RWPE1 (cell line): ENCODE data around the gene MRPL27.

Source experiments
- CTCF ChIA-PET: fragments of 350-600 bp; sonication (Branson Sonifier 250); formaldehyde crosslinking; extraction: SDS; loops from one replicate; lab custom pipeline; 2021; lab: Yijun Ruan, JAX
- POLR2A ChIA-PET: fragments of 400-600 bp; formaldehyde crosslinking; extraction: SDS; loops from one replicate; lab custom pipeline; 2020; ENCODE audit warnings: antibody characterized with exemption; ENCODE audit not compliant: low non-redundant PET; lab: Yijun Ruan, JAX
- DNase-seq: peaks from one replicate; pipeline ENCODE4 v3.0.0; 2012; ENCODE audit warnings: low spot score
- H3K27ac ChIP-seq: fragments of 450-650 bp; 2 replicates; pipeline ENCODE4 v1.5.1; 2017
- TF ChIP-seq, protein P1 (sequence below): fragments of 450-650 bp; conservative IDR thresholded peaks from 2 replicates; pipeline ENCODE4 v1.5.1; 2017; ENCODE audit warnings: low read depth, mild to moderate bottlenecking

Gene MRPL27

DNA sequence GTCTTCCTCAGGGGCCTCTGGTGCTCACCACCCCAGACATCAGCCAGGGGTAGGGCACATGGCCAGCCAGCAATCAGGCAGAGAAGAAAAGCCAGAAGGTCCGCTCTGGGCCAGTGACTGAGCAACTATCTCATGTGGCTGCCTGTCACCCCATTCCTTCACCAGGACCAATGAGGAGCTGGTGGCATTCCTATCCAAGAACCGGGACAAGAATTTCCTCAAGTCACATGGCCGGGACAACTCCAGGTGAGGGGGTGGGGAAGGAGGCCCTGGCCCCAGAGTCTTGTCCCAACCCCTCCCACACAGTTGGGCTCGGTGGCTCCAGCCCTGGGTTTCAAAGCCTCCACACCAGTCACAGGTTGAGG, 17.7 kb downstream of the MRPL27 start:
- TF ChIP-seq, protein P1, sequence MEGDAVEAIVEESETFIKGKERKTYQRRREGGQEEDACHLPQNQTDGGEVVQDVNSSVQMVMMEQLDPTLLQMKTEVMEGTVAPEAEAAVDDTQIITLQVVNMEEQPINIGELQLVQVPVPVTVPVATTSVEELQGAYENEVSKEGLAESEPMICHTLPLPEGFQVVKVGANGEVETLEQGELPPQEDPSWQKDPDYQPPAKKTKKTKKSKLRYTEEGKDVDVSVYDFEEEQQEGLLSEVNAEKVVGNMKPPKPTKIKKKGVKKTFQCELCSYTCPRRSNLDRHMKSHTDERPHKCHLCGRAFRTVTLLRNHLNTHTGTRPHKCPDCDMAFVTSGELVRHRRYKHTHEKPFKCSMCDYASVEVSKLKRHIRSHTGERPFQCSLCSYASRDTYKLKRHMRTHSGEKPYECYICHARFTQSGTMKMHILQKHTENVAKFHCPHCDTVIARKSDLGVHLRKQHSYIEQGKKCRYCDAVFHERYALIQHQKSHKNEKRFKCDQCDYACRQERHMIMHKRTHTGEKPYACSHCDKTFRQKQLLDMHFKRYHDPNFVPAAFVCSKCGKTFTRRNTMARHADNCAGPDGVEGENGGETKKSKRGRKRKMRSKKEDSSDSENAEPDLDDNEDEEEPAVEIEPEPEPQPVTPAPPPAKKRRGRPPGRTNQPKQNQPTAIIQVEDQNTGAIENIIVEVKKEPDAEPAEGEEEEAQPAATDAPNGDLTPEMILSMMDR = no peak
- peak overlapping the region; percentile 28 for H3K27ac ChIP-seq
- POLR2A ChIA-PET = no interaction called here
- no peak for DNase-seq
- CTCF ChIA-PET = no interaction called here

DNA sequence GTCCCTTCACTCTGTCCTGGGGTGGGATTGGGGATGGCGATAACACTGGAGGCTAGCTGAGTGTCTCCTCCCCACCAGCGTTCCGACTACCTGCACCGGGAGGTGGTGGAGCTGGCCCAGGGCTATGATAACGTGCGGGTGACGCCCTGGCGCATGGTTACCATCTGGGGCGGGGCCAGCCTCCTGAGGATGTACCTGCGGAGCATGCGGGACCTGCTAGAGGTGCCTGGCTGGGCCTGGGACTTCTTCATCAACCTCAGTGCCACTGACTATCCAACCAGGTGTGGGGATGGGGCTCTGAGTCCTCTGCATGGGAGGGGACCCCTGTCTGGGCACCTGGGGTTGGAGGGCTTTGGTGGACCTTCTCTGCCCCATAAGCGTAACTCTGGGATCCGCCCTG, 18.2 kb downstream of the MRPL27 start:
- ChIA-PET CTCF (no interaction called here), POLR2A (no interaction called here)
- TF ChIP-seq, protein P1 = no peak
- DNase-seq = no peak
- peak overlapping the region; percentile 28; the same call in 1 of the 2 replicates for H3K27ac ChIP-seq

DNA sequence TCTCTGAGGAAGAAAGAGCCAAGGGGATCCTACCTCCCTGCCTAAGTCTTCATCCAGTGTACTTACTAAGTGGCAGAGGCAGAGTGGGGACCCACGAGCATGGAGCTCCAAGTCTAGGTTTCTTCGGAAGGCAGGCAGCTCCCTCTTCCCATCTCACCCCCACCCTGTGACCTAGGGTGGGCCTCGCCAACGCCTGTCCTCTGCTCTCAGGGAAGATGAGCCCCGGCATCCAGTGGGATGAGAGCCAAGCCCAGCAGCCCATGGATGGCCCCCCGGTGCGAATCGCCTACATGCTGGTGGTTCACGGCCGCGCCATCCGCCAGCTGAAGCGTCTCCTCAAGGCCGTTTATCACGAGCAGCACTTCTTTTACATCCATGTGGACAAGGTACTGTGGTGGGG, 18.8 kb downstream of the MRPL27 start:
- TF ChIP-seq, protein P1 = no peak
- H3K27ac ChIP-seq = no peak overlapping the region
- ChIA-PET POLR2A (no interaction called here), CTCF (no interaction called here)
- no peak for DNase-seq

DNA sequence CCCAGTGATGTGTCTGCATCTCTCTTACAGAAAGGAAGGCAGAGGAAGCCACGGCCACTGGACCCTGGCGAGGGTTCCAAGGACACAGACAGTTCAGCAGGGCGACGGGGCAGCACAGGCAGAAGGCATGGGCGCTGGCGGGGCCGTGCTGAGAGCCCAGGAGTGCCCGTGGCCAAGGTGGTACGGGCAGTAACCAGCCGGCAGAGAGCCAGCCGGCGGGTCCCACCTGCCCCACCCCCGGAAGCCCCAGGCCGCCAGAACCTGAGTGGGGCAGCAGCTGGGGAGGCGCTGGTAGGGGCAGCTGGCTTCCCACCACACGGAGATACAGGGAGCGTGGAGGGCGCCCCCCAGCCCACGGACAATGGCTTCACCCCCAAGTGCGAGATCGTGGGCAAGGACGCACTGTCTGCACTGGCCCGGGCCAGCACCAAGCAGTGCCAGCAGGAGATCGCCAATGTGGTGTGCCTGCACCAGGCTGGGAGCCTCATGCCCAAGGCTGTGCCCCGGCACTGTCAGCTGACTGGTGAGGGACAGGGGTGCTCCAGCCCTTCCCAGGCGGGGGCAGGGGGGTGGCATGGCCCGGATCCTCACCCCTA, 19.3 kb downstream of the MRPL27 start:
- no peak for DNase-seq
- ChIA-PET CTCF (no interaction called here), POLR2A (no interaction called here)
- peak overlapping the region; percentile 41; the same call in 1 of the 2 replicates for H3K27ac ChIP-seq
- TF ChIP-seq, protein P1 = no peak

DNA sequence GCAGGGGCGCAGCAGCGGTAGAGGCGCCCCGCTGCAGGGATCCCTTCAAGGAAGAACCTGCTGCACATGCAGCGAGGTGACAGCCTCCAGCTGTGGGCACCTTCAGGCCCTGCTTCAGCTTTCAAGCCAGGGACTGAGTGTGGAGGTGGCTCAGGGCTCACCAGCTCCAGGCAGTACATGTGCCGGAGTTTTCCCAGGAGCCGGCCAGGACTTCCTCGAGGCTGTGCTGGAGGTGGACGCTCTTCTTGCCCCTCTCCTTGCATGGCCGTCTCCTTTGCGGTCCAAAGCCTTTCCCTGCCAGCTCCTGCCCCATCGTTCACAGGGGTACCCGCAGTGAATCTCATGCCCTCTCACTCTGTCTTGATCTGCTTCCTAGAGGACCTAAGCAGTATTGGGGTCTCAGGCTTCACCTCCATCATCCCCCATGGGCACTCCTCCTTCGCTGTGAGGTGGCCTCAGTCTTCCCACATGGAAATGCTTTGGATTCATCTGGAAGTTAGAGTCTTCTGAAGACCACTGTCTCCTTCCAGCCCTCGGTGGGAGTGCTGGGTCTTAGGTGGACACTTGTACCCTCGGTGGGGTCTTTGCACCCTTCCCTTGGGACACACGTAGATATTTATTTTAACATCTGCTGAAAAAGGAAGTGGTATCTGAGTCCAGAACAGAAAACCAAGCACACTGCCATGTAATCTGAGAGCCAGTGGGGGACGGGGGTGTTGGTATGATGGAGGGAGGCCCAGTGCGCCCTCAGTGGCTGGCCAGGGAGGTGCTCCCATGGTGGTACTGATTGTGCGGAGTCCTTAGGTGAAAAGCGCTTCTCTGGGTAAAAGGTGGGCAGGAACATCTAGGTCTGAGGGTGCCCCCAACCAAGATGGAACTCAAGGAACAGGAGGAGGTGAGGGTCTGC, 20.0 kb downstream of the MRPL27 start:
- POLR2A ChIA-PET = no interaction called here
- TF ChIP-seq, protein P1 = no peak
- no peak for DNase-seq
- CTCF ChIA-PET = interaction anchor here (0.5 to 0.8 kb wide), 2 partner anchors 125 to 165 kb away, joined by 3 read pairs; no protein-coding TSS in a partner anchor
- peak overlapping the region; percentile 41 for H3K27ac ChIP-seq

DNA sequence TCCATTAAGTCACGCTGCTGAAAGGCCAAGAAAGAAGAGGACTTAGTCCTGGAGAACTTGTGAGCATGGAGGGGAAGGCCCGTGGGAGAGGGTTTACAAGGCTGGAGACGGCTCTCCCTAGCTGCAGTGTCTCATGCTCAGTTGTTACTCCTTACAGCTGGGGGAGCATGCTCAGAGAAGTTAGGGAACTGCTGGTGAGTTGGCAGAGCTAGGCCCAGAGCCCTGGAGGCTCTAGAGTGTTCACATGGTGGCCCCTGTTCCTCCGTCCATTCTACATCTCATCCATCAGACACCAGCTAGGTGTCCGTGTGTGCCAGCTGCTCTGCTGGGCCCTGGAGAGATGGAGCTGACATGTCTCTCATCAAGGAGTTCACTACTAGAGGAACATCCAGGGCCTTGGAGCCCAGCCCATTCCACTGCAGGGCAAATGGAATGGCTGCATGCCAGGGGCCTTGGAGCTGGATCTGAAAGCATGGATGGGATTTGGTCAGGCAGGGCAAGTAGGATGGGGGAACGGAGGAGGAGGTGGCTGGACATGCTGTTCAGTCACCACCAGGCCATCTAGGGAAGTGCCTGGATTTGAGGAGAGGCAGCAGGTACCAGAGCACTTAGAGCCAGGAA, 20.8 kb downstream of the MRPL27 start:
- no peak for DNase-seq
- POLR2A ChIA-PET = interaction anchor here (0.6 kb wide), 1 partner anchor 23 kb away, joined by 3 read pairs; no protein-coding TSS in a partner anchor
- TF ChIP-seq, protein P1 = no peak
- peak overlapping the region; percentile 41 for H3K27ac ChIP-seq
- CTCF ChIA-PET = interaction anchor here (0.5 to 0.8 kb wide), 2 partner anchors 126 to 164 kb away, joined by 3 read pairs; no protein-coding TSS in a partner anchor
